OCI-LY1 (cell line): ENCODE data around the gene EXOC6B.
A peak's percentile ranks its signal among the peaks of the same experiment; 100 is the strongest.

Experiments
- CTCF ChIP-seq: fragments of 200-600 bp; sonication (generic), shearing (Covaris generic); IDR thresholded peaks from 2 replicates; pipeline ENCODE4 v1.5.1; 2017; ENCODE audit warnings: mild to moderate bottlenecking, antibody characterized with exemption, low read length, moderate library complexity, mixed read lengths
- EZH2 ChIP-seq: fragments of 200-600 bp; sonication (generic), shearing (Covaris generic); IDR thresholded peaks from 2 replicates; pipeline ENCODE4 v1.8.0; 2017; ENCODE audit warnings: borderline replicate concordance, mixed run types, mild to moderate bottlenecking, antibody characterized with exemption, low read length, moderate library complexity, mixed read lengths

GRCh38 chr2:72137498-72138010 is 688.3 kb downstream of the EXOC6B start:
- peak; percentile 85 for TF ChIP-seq CTCF
- no peak for TF ChIP-seq EZH2
